HFF-Myc (cell line): ENCODE results near the gene STOML3.

ENCODE experiments used
- DNase-seq: peaks from one replicate; pipeline ENCODE4 v3.0.0-alpha.2; 2011; ENCODE audit warnings: low read depth; ENCODE audit errors: extremely low read depth
- H3K4me3 ChIP-seq: replicated peaks from 2 replicates; pipeline ENCODE4 v1.5.1; 2011; ENCODE audit warnings: low read depth, mild to moderate bottlenecking, control low read depth, low read length
- TF ChIP-seq, protein P1 (sequence below): IDR thresholded peaks from 2 replicates; pipeline ENCODE4 v1.5.1; 2012; ENCODE audit warnings: mild to moderate bottlenecking, low read depth, low read length, control low read depth; ENCODE audit errors: missing control alignments

The STOML3 gene

DNA sequence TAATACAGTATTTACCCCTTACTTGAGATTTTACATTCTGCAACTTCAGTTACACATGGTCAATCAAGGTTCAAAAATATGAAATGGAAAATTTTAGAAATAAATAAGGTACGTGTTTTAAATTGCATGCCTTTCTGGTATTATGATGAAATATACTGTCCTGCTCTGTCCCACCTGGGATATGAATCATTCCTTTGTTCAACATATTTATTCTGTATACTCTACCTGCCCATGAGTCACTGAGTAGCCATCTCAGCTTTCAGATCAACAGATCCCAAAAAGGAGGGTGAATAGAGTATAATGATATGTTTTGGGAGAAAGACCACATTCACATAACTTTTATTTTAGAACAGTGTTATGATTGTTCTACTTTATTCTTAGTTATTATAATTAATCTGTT is 37.8 kb downstream of the STOML3 start:
- H3K4me3 ChIP-seq, result no peak overlapping the region
- no peak for DNase-seq
- TF ChIP-seq, protein P1, sequence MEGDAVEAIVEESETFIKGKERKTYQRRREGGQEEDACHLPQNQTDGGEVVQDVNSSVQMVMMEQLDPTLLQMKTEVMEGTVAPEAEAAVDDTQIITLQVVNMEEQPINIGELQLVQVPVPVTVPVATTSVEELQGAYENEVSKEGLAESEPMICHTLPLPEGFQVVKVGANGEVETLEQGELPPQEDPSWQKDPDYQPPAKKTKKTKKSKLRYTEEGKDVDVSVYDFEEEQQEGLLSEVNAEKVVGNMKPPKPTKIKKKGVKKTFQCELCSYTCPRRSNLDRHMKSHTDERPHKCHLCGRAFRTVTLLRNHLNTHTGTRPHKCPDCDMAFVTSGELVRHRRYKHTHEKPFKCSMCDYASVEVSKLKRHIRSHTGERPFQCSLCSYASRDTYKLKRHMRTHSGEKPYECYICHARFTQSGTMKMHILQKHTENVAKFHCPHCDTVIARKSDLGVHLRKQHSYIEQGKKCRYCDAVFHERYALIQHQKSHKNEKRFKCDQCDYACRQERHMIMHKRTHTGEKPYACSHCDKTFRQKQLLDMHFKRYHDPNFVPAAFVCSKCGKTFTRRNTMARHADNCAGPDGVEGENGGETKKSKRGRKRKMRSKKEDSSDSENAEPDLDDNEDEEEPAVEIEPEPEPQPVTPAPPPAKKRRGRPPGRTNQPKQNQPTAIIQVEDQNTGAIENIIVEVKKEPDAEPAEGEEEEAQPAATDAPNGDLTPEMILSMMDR, result no peak

DNA sequence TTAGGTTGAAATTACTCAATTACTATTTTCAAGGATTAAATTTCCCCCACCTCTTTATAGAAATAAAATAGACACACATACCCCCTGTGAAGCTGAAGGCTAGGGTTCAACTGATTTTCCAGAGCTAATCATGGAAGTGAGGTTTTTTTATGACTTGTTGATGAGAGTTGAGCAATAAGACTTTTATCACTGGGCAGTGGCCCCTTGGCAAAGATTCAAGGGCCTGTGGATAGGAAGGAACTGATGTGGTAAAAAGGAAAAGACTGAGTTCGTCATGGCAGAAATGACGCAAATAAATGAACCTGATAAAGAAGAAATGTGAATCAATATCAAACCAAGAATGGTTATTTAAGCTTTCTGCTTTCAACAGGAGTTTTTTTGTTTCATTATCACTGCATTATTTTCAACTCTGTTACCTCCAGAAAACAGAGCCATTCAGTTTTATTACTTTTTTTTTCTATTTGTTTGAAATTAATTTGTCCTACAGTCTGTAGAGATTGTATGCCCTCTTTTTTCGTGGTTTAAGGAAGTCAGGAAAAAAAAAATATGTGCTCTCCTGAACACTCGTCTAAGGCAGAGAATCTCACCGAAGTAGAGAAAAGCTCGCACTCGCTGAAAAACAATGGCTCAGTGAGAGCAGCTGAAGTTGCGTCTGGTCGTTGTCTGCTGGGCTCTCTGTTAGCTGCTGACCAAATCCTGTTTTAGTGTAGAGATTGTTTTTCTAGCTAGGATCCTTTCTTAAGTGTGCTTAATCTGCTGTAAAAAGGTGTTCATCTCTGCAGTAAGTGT is 38.9 kb downstream of the STOML3 start:
- DNase-seq, result no peak
- no peak overlapping the region for H3K4me3 ChIP-seq
- TF ChIP-seq, protein P1, result no peak

DNA sequence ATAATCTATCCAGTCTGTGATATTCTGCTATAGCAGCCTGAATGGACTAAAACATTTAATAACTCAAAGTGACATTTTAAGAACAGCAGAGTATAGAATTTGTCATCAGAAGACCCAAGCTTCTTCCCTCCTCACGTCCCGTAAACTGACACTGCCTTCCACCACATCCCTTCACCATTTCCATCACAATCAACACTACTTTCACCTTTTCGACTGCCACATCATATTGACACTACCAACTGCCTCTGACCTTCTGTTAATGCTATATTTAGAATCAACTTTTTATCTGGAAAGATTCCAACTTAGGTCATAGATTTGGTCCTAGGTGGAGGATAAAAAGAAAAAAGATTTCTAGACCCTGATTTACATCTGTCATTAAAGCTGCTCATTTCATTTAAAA is 39.6 kb downstream of the STOML3 start:
- DNase-seq, result no peak
- H3K4me3 ChIP-seq, result no peak overlapping the region
- TF ChIP-seq, protein P1, result no peak

DNA sequence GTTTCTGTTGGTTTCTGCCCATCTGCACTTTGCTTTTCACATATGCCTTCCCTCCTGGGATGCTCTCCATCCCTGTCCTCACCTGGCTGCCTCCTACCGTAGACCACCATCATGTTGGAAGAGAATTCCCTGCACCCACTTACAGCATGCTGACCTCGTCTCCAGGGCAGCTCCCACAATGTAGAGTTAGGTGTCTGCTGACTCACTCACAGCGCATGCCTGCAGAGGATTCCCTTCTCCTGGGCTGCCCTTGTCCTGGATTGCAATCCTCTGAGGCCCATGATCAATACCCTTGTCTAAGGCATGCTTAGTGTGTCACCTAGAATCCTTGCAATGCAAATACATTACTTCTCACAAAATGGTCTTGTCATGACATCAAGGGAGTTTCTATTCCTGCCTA is 43.6 kb downstream of the STOML3 start:
- TF ChIP-seq, protein P1, result no peak
- no peak for DNase-seq
- H3K4me3 ChIP-seq, result no peak overlapping the region

DNA sequence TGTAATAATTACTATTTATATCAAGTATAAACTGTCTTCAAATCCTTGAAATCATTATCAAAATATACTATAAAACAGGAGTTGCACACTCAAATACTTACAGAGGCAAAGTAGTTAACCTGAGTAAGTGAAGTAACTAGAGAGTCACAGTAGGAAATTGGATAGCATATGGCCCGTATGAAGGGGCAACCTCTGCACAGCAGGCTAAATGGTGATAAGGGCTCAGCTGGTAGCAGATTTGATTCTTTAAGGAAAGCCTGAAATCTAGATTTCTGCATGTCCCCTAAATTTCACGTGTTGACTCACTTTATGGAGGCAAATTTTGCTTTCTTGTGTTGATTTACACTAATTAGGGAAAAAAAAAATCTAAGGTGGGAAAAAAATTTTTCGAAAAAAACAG is 46.4 kb downstream of the STOML3 start:
- TF ChIP-seq, protein P1, result no peak
- DNase-seq, result no peak
- no peak overlapping the region for H3K4me3 ChIP-seq

DNA sequence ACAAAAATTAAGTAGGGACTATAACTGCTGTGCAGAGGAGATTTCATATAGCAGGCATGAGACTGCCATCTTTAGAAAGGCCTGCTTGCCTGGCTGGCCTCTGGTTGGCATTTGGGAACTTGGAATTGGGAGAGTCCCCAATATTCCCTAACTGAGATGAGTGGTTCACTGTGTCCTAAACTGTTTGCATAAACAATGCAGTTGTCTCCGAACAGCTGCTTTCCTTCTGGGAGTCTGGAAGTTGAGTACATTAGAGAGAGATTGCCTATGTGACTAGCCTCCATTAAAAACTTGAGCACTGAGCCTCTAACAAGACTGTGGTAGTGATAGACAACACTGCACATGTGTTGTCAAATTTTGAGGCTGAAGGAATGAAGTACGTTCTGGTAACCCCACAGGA is 47.4 kb downstream of the STOML3 start:
- TF ChIP-seq, protein P1, result no peak
- no peak overlapping the region for H3K4me3 ChIP-seq
- DNase-seq, result no peak

DNA sequence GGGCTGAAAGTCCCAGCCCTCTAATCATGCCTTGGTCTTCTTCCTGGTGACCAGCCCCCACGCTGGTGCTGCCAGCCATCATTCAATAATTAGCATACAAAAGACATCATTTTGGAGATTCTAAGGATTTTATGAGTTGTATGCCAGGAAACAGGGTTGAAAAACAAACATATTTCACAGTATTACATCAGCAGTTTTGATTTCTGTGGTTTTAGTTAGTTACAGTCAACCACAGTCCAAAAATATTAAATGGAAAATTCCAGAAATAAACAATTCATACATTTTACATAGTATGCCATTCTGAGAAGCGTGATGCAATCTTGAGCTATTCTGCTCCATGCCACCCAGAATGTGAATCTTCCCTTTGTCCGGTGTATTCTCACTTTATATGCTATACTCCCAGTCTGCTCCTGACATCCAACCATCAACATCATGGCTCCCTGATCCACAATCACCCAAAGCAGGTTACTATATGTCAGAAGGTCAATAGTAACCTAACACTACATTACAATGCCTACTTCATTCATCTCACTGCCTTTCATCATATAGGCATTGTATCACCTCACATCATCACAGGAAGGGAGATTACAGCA is 49.2 kb downstream of the STOML3 start:
- no peak for DNase-seq
- TF ChIP-seq, protein P1, result no peak
- no peak overlapping the region for H3K4me3 ChIP-seq
